ENCODE results near the gene TAS2R20. TPM values are rescaled to one million over a fixed set of nuclear protein-coding genes. Genes with fewer than 3 reads are reported as not detected.

TAS2R20 gene
- total and polyA plus RNA-seq, 2 of the 13 experiments (the other 11 are each of a cell fraction or from before 2014, with no cell fraction given) = 0.54 to 2.9 TPM

- TF ChIP-seq, protein P1, sequence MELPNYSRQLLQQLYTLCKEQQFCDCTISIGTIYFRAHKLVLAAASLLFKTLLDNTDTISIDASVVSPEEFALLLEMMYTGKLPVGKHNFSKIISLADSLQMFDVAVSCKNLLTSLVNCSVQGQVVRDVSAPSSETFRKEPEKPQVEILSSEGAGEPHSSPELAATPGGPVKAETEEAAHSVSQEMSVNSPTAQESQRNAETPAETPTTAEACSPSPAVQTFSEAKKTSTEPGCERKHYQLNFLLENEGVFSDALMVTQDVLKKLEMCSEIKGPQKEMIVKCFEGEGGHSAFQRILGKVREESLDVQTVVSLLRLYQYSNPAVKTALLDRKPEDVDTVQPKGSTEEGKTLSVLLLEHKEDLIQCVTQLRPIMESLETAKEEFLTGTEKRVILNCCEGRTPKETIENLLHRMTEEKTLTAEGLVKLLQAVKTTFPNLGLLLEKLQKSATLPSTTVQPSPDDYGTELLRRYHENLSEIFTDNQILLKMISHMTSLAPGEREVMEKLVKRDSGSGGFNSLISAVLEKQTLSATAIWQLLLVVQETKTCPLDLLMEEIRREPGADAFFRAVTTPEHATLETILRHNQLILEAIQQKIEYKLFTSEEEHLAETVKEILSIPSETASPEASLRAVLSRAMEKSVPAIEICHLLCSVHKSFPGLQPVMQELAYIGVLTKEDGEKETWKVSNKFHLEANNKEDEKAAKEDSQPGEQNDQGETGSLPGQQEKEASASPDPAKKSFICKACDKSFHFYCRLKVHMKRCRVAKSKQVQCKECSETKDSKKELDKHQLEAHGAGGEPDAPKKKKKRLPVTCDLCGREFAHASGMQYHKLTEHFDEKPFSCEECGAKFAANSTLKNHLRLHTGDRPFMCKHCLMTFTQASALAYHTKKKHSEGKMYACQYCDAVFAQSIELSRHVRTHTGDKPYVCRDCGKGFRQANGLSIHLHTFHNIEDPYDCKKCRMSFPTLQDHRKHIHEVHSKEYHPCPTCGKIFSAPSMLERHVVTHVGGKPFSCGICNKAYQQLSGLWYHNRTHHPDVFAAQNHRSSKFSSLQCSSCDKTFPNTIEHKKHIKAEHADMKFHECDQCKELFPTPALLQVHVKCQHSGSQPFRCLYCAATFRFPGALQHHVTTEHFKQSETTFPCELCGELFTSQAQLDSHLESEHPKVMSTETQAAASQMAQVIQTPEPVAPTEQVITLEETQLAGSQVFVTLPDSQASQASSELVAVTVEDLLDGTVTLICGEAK (IDR thresholded peaks at IDR 0.05) = no peak
- TF ChIP-seq, protein P1 (CRISPR knock-in tag; IDR thresholded peaks at IDR 0.05) = no peak
- TF ChIP-seq RBFOX2 (IDR thresholded peaks at IDR 0.05; ENCODE audit: low read depth, low read length) (no peak), IKZF1 (IDR thresholded peaks at IDR 0.05) (no peak), ATRX (CRISPR knock-in tag; IDR thresholded peaks at IDR 0.05; ENCODE audit: borderline replicate concordance) (no peak), SUZ12 (IDR thresholded peaks at IDR 0.05; ENCODE audit: low read depth, low read length) (no peak), ZNF777 (CRISPR knock-in tag; IDR thresholded peaks at IDR 0.05) (no peak), ATF6 (CRISPR knock-in tag; conservative IDR thresholded peaks at IDR 0.05) (no peak)
Measured at GRCh38 chr12:11016937-11017336, 18.8 kb upstream of the TAS2R20 start (continued).

Data from HepG2 (cell line).